NCI-H446 treated with DMSO at 0.1 percent for 48 hours (cell line): Measurements from ENCODE around the gene ADGRD1.
"Not testable (repeated sequence)": the region's sequence is repeated elsewhere in the genome, so short reads cannot be mapped to it uniquely, and the experiment has no call there.

ENCODE experiments used
- DNase-seq: peaks from one replicate; lab custom pipeline; 2025; lab: John Stamatoyannopoulos, UW

ADGRD1 gene

GRCh38 chr12:131104463-131105350 is 151.0 kb downstream of the ADGRD1 start:
- peak; percentile 12 for DNase-seq

DNA sequence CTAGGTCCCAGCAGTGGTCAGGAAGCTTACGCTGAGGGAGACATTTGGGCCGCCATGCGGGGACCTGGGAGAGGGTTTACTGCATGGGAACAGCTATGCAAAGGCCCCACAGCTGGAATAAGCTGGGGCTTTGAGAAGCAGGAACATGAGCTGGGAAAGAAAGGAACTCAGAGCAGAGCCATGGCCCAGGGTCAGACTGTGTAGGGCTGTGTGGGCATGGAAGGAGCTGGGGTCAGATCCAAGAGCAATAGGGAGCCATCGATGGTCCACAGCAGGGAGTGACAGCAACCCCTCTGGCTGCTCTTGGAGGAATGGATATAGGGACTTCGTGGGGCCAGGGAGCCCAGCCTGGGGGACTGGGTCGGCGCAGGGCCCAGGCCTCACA is 151.6 kb downstream of the ADGRD1 start:
- DNase-seq, result no peak

GRCh38 chr12:131105736-131106348 is 152.1 kb downstream of the ADGRD1 start:
- DNase-seq, result no peak

DNA sequence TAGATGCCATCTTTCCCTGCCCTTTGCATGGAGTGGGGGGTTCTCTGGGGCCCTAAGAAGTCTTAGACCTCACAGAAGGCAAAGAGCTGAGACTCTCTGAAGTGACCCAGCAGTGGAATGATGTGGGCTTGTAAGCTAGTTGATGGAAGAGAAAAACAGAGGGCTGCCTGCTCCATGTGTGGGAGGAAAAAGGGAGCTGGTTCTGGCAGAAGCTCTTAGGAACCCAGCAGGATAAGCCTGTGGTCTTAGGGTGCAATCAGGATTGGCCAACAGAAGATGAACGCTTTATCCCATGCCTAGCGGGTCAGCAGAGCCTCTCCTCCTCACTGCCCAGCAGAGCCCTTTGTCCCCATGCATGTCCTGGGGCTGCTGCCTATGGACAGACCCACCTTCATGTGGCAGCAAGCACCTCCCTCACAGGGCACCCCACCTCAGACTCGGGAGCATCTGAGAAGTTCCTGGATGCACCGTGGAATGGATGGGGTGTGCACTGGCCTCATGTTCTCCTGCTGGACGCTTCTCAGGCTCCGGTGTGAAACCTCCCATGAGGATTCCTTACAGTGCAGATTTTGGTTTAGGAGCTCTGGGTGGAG is 152.7 kb downstream of the ADGRD1 start:
- no peak for DNase-seq

DNA sequence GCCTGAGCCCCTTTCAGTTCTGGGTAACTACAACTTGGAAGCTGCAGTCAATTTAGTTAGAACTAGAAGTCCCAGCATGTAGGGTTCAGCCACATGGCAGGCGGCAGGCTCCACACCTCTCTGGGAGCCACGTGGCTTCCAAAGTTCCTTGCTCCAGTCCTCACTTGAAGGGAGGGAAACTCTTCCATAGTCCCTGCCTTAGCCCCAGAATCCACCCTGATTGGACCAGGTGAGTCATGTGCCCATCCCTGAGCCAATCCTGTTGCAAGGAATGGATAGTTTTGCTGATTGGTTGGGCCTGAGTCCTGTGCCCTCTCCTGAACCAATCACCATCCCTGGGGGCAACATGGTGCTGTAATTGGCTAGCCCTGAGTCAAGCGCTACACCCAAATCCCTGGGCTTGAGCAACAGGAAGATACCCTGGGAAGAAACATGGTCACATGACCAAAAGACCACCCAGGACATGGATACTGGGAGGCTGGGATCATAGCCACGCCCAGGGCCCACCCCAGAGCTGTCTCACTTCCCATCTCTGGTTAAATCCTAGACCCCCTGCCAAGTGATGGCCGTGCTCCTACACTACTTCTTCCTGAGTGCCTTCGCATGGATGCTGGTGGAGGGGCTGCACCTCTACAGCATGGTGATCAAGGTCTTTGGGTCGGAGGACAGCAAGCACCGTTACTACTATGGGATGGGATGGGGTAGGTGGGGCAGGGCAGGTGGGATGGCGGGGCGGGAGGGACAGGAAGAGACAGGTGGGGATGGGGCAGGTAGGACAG is 154.7 kb downstream of the ADGRD1 start:
- DNase-seq, result no peak

DNA sequence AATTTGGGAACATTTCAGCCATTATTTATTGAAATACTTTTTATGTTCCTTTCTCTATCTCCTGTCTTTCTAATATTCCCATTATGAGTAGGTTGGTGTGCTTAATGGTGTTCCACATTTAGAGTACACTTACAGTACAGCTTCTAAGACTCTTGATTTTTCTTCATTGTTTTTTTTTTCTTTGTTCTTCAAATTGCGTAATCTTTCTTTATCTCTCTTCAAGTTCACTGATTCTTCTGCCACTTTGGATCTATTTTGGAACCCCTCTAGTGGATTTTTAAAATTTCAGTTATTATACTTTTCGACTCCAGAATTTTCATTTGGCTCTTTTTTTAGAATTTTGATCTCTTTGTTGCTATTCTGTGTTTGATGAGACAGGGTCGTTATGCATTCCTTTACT is 157.7 kb downstream of the ADGRD1 start:
- no peak for DNase-seq

DNA sequence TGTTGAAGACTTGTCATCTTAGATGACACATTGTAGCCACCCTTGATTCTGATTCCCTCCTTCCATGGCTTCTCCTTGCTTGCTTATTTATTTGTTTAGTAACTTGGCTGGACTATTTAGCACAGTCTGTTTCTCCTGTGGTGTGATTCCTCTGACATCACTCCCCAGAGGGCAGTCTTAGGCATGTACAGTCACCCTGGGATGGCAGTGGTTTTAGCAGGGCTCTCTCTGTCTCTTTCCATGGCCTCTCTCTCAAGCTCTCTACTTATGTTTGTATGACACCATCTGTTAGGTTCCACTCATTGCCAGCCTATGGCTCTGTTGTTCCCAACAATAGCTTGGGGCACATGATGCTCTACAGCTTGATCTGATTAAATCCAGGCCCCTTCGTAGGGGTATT is 158.3 kb downstream of the ADGRD1 start:
- no peak for DNase-seq

GRCh38 chr12:131112700-131113290 is 159.1 kb downstream of the ADGRD1 start:
- DNase-seq, result no peak

DNA sequence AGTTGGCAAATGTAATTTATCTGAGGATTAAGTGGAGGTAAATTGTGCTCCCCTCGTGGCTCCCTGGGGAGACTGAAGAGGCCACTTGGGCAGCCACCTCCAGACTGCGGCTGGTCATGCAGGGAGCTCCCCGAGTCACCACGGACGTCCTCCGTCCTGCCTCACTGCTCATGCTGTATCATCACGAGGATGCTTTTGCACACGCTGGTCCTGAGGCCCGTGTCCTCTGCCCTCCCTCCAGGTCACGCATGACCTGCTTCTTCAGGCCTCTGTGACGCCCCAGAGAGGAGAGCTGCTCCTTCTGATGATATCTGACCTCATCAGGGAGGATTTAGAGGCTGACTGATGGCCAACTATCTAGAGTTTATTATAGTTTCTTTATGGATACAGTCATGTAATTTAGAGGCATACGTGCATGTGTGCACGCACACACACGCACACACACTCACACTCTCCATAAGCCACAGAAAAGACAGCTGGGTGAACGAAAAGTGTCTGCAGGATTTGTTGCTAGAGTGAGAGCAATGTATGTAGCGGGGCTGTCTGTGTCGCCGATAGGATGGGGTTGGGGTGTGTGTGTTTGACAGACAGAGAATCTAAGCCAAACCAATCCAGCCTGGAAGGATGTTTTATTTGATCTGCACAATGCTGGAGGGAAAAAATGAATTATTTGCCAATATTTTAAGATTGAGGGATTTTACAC is 160.0 kb downstream of the ADGRD1 start:
- DNase-seq, result no peak

DNA sequence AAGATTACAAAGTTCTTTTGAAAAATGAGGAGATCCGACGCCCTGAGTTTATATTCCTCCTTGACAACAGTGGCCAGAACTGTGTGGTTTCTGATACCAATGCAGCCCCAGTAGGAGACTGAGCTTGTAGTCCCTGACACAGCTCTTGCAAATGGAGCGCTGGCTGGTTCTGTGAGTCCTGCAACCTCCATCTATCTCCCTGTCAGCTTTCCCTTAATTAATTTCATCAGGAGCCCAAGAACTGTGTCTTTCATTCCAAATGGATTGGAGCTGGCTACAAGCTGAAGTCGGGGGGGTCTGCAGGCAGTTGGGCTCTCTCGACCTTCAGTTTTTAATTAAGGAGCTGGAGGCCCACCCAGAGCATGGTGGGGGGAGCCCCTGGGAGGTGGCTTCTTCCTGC is 160.6 kb downstream of the ADGRD1 start:
- DNase-seq, result no peak

GRCh38 chr12:131114942-131115584 is 161.4 kb downstream of the ADGRD1 start:
- no peak for DNase-seq

- DNase-seq, result no peak
These were observed 162.2 kb downstream of the ADGRD1 start for GRCh38 chr12:131115766-131116467.

DNA sequence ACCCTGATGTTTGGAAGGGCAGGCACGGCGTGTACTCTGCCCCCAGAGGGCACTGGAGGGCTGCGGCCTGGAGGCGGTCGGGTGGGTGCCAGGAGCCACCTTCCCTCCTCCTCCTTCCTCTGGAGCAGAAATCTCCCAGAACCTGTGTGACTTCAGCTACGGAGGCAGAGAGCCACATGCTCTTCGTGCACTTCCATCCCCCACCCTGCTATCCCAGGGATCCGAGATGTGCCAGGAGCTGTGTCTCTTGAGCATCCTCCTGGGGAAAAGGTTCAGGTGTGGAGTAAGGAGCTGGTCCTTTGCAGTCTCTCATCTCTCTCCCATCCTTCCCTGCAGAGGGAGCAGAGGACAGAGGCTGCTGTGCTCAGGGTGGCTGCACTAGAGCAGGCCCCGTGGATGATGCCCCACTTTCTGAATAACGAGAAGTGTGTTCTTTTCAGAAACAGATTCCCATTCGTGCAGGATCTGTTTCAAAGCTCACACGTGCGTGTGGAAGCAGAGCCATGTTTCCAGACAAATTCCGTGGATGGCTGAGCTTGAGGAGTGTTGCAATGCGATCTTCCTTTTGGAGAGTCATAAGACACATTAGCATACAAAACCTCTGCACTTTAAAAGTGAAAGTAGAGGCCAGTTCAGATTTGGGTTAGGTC is 162.9 kb downstream of the ADGRD1 start:
- DNase-seq, result no peak

DNA sequence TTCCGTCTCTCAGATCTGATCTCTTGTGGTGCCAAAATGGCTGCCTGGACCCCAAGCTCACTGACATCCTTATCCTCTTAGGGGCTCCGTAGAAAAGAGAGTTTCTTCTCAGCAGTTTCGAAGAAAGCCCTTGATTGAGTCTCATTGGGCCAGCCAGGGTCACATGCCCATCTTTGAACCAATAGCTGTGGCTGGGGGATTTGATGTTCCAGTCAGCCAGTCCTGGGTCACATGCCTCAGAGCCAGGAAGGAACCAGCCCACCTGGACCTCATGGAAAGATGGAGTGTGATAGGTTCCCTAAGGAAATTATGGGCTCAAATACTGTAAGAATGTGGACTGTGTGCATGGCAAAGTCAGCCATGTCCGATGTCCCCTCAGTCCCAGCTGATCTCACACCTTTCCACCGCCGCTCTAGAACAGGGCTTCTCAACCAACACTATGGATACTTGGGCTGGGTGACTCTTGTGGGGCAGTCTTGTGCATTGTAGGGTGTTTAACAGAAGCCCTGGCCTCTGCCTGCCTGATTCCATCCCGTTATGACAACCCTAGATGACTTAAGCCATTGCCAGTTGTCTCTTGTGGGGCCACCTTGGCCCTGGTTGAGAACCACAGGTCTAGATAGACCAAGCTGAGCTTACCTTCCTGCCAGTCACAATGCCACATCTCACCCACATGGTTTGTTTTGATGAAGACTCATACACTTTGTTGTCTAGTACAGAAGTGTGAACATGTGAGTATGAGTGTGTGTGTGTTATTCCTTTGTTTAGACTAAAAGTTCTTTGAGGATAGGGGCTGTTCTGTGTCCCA is 163.9 kb downstream of the ADGRD1 start:
- DNase-seq, result no peak

DNA sequence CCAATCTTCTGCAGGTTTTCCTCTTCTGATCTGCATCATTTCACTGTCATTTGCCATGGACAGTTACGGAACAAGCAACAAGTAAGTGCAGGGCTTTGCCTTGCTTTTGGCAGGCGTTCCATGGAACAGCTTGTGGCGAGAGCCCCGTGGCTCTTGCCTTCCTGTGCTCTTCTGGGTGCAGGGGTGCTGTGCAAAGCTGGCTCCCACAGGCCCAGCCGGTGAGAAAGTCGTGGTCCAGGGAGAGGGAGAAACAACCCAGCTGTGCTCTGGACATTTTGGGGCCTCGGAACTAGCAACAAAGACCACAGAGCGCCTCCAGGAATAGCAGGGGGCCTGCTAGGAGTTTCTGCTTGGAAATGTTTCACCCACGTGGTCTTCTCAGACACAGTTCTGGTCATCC is 164.7 kb downstream of the ADGRD1 start:
- no peak for DNase-seq

DNA sequence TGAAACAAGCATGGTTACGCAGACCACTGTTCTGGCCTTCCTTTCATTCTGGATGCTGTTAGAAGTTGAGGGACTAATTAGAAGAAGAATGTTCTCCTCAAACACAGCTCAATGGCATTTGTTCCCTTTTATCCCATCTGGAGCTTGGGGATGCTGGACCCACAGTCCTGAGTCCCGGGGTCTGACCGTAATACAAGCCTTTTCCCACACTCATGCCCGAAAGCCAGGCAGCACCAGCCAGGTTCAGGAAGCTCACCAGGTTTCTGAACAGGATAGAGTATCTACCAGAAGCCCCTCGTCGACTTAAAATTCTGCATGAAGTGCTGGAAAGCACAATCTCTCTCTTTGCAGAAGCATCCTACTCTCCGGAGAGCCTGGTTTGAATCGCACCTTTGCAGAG is 165.6 kb downstream of the ADGRD1 start:
- not testable (repeated sequence) for DNase-seq

DNA sequence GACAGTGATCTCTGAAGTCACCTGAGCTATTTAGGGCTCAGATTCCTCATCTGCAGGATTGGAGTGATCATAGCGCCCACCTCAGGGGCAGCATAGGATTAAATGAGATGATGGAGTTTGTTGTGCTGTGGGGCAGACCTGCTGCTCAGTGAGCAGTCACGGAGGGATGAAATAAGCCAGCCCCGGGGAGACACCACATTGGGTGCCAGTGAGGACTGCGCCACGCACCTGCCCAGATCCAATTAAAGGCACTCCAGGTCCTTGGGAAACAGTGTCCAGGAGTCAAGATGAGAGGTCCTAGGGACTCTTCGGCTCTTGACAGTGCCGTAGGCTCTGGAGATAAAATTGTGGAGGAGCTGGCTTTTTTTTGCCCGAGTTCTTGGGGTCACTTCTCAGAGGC is 166.2 kb downstream of the ADGRD1 start:
- no peak for DNase-seq

GRCh38 chr12:131120831-131121271 is 167.1 kb downstream of the ADGRD1 start:
- DNase-seq, result no peak
